ENCODE results near the gene DNAI1. TPM values are rescaled to one million over a fixed set of nuclear protein-coding genes. Genes with fewer than 3 reads are reported as not detected.

Gene DNAI1
- polyA plus RNA-seq, 1 of the 3 experiments (the other 2 are of a cell fraction) = 0.46 TPM

- H4K20me1 ChIP-seq (ENCODE audit: insufficient read depth) = no peaks in the 10 kb centered on the region
- no peak for TF ChIP-seq RAD21 (IDR thresholded peaks at IDR 0.05; ENCODE audit: low read length)
- no peak for TF ChIP-seq SMC3 (IDR thresholded peaks at IDR 0.05; ENCODE audit: low read depth, low read length)
- H3K9me3 ChIP-seq = no peaks in the 10 kb centered on the region
- CTCF ChIA-PET = interaction anchor here (1.0 to 13.3 kb wide), 3 partner anchors 13 to 123 kb away, joined by 3 to 103 read pairs (median 3); no protein-coding TSS in a partner anchor
- POLR2A ChIA-PET = no interaction called here
- DNase-seq = no peak
- H3F3A ChIP-seq (replicated peaks; ENCODE audit: insufficient read depth) = no peaks in the 10 kb centered on the region
- no peaks in the 10 kb centered on the region for H3K36me3 ChIP-seq (replicated peaks in 1 of 2; ENCODE audit: control insufficient read depth in 1 of 2, insufficient read depth in 2 of 2, low read length in 1 of 2)
- H3K27ac ChIP-seq (ENCODE audit: low read depth in 2 of 2, low read length in 1 of 2) = no peak overlapping the region
- WGBS (ENCODE audit: low lambda C conversion rate) = 62% methylated on average over 3 of the region's 3 CpGs
- H3K27me3 ChIP-seq (ENCODE audit: insufficient read depth) = no peaks in the 10 kb centered on the region; the same call in 1 of the 2 replicates
- no peaks in the 10 kb centered on the region for H3K9me2 ChIP-seq
- peaks cover 0 to 6% of the 10 kb centered on the region in 2 experiments; a peak in 1 of 4 replicates for H3K4me1 ChIP-seq (ENCODE audit: control insufficient read depth in 1 of 2, insufficient read depth in 2 of 2, low read depth in 1 of 2, low read length in 1 of 2)
- H3K79me2 ChIP-seq (ENCODE audit: insufficient read depth) = no peaks in the 10 kb centered on the region
- no peak overlapping the region for H3K4me3 ChIP-seq (ENCODE audit: low read depth in 2 of 2, low read length in 1 of 2)
- H3K4me2 ChIP-seq = no peak overlapping the region
- H3K9ac ChIP-seq = no peak overlapping the region
- no peak overlapping the region for H2AFZ ChIP-seq (ENCODE audit: low read depth)
These were observed 28.0 kb downstream of the DNAI1 start for GRCh38 chr9:34486572-34486971.

GRCh38 chr9:34490360-34490759 is 31.8 kb downstream of the DNAI1 start:
- Histone ChIP-seq H3K79me2 (ENCODE audit: insufficient read depth) (no peaks in the 10 kb centered on the region), H3K4me1 (ENCODE audit: control insufficient read depth in 1 of 2, insufficient read depth in 2 of 2, low read depth in 1 of 2, low read length in 1 of 2) (peaks cover 0 to 6% of the 10 kb centered on the region in 2 experiments; a peak in 1 of 4 replicates), H3K36me3 (replicated peaks in 1 of 2; ENCODE audit: control insufficient read depth in 1 of 2, insufficient read depth in 2 of 2, low read length in 1 of 2) (no peaks in the 10 kb centered on the region), H4K20me1 (ENCODE audit: insufficient read depth) (no peaks in the 10 kb centered on the region), H3K27ac (ENCODE audit: low read depth in 2 of 2, low read length in 1 of 2) (no peak overlapping the region), H3K9me3 (no peaks in the 10 kb centered on the region), H3K4me2 (no peak overlapping the region), H3K4me3 (ENCODE audit: low read depth in 2 of 2, low read length in 1 of 2) (no peak overlapping the region), H3K27me3 (ENCODE audit: insufficient read depth) (no peaks in the 10 kb centered on the region; the same call in 1 of the 2 replicates), H2AFZ (ENCODE audit: low read depth) (no peak overlapping the region), H3F3A (replicated peaks; ENCODE audit: insufficient read depth) (no peaks in the 10 kb centered on the region), H3K9me2 (no peaks in the 10 kb centered on the region), H3K9ac (no peak overlapping the region)
- WGBS (ENCODE audit: low lambda C conversion rate) = 75% methylated on average over 1 of the region's 1 CpG
- ChIA-PET POLR2A (no interaction called here), CTCF (interaction anchor here (0.6 to 13.3 kb wide), 8 partner anchors 11 to 134 kb away, joined by 3 to 103 read pairs (median 3); no protein-coding TSS in a partner anchor)
- DNase-seq = peak; percentile 34
- TF ChIP-seq EP300 (IDR thresholded peaks at IDR 0.05; ENCODE audit: borderline replicate concordance in 1 of 2, low read depth in 1 of 2, low read length in 1 of 2) = no peak
- TF ChIP-seq RXRA (IDR thresholded peaks at IDR 0.05; ENCODE audit: borderline replicate concordance, low read depth) = no peak

DNA sequence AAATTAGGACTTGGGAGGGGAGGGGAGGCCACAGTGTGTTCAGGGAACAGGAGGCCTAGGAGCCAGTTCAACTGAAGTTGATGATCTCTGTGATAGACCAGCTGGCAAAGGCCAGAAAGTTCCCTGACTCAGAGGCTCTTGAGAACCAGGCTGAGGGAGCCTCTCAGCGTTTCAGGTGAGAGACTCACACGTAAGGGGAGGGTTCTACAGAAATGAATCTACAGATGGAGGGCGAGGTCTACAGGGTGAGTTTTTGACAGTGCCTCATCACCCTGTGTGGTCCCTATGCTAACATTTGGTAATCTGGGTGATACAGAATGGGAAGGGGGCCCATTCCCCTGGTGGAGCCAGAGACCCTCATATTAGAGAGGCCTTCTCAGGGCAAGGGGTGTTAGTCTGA is 32.2 kb downstream of the DNAI1 start:
- H3K9me2 ChIP-seq = no peaks in the 10 kb centered on the region
- no peak overlapping the region for H3K4me3 ChIP-seq (ENCODE audit: low read depth in 2 of 2, low read length in 1 of 2)
- H3K9me3 ChIP-seq = no peaks in the 10 kb centered on the region
- 17% methylated on average over 3 of the region's 3 CpGs for WGBS (ENCODE audit: low lambda C conversion rate)
- CTCF ChIA-PET = interaction anchor here (0.6 to 13.3 kb wide), 8 partner anchors 10 to 135 kb away, joined by 3 to 103 read pairs (median 4); no protein-coding TSS in a partner anchor
- H3K4me1 ChIP-seq (ENCODE audit: control insufficient read depth in 1 of 2, insufficient read depth in 2 of 2, low read depth in 1 of 2, low read length in 1 of 2) = peaks cover 0 to 6% of the 10 kb centered on the region in 2 experiments; a peak in 1 of 4 replicates
- no peaks in the 10 kb centered on the region for H3F3A ChIP-seq (replicated peaks; ENCODE audit: insufficient read depth)
- no peak overlapping the region for H3K4me2 ChIP-seq
- POLR2A ChIA-PET = no interaction called here
- no peaks in the 10 kb centered on the region; the same call in 1 of the 2 replicates for H3K27me3 ChIP-seq (ENCODE audit: insufficient read depth)
- no peaks in the 10 kb centered on the region for H3K79me2 ChIP-seq (ENCODE audit: insufficient read depth)
- DNase-seq = no peak
- H3K9ac ChIP-seq = no peak overlapping the region
- no peak overlapping the region for H2AFZ ChIP-seq (ENCODE audit: low read depth)
- H4K20me1 ChIP-seq (ENCODE audit: insufficient read depth) = no peaks in the 10 kb centered on the region
- H3K36me3 ChIP-seq (replicated peaks in 1 of 2; ENCODE audit: control insufficient read depth in 1 of 2, insufficient read depth in 2 of 2, low read length in 1 of 2) = no peaks in the 10 kb centered on the region
- no peak overlapping the region for H3K27ac ChIP-seq (ENCODE audit: low read depth in 2 of 2, low read length in 1 of 2)
- TF ChIP-seq FOXJ3 (CRISPR knock-in tag; IDR thresholded peaks at IDR 0.05) (no peak), NFIC (IDR thresholded peaks at IDR 0.05; ENCODE audit: borderline replicate concordance) (no peak), MAX (IDR thresholded peaks at IDR 0.05; ENCODE audit: low read depth) (no peak), RCOR1 (IDR thresholded peaks at IDR 0.05; ENCODE audit: low read length) (no peak)
